Measurements from ENCODE around the gene IRF2BP2.

IRF2BP2 gene

DNA sequence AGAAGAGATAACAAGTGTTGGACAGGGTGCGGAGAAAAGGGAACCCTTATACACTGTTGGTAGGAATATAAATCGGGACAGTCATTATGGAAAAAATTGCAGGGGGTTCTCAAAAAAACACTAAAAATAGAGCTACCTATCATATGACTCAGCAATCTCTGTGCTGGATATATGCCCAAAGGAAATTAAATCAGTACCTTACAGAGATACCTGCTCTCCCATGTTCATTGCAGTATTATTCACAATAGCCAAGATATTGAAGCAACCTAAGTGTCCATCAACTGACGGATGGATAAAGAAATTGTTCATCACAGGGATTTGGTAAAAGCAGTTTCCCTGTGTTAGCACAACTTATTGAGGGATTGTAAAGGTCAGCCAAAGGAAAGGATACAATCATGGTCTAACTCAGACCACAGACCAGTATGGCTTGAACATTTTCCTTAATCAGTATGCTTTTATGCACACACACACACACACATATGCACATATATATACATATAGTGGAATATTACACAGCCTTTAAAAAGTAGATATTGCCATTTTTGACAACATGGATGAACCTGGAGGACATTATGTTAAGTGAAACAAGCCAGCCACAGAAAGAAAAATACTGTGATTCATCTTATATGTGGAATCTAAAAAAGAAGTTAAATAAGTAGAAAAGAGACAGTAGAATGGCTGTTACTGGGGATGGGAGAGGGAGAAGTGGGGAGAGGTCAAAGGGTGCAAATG lies 44.2 kb upstream of the IRF2BP2 start:
- H3K27ac ChIP-seq = no peak overlapping the region
- TF ChIP-seq, protein P1, sequence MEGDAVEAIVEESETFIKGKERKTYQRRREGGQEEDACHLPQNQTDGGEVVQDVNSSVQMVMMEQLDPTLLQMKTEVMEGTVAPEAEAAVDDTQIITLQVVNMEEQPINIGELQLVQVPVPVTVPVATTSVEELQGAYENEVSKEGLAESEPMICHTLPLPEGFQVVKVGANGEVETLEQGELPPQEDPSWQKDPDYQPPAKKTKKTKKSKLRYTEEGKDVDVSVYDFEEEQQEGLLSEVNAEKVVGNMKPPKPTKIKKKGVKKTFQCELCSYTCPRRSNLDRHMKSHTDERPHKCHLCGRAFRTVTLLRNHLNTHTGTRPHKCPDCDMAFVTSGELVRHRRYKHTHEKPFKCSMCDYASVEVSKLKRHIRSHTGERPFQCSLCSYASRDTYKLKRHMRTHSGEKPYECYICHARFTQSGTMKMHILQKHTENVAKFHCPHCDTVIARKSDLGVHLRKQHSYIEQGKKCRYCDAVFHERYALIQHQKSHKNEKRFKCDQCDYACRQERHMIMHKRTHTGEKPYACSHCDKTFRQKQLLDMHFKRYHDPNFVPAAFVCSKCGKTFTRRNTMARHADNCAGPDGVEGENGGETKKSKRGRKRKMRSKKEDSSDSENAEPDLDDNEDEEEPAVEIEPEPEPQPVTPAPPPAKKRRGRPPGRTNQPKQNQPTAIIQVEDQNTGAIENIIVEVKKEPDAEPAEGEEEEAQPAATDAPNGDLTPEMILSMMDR (IDR thresholded peaks at IDR 0.05) = no peak
- no peak for TF ChIP-seq ZFX (IDR thresholded peaks at IDR 0.05; ENCODE audit: borderline replicate concordance)

- H3K27ac ChIP-seq = no peak overlapping the region
- TF ChIP-seq ZFX (IDR thresholded peaks at IDR 0.05; ENCODE audit: borderline replicate concordance) = no peak
- TF ChIP-seq, protein P1 (IDR thresholded peaks at IDR 0.05) = no peak
These were observed 39.6 kb upstream of the IRF2BP2 start for GRCh38 chr1:234649432-234650081.

GRCh38 chr1:234647758-234648157 lies 37.8 kb upstream of the IRF2BP2 start:
- no peak overlapping the region for H3K27ac ChIP-seq
- TF ChIP-seq, protein P1 (IDR thresholded peaks at IDR 0.05) = no peak
- TF ChIP-seq ZFX (IDR thresholded peaks at IDR 0.05; ENCODE audit: borderline replicate concordance) = no peak

GRCh38 chr1:234647245-234647644 lies 37.3 kb upstream of the IRF2BP2 start:
- TF ChIP-seq ZFX (IDR thresholded peaks at IDR 0.05; ENCODE audit: borderline replicate concordance) = no peak
- TF ChIP-seq, protein P1 (IDR thresholded peaks at IDR 0.05) = no peak
- no peak overlapping the region for H3K27ac ChIP-seq

- TF ChIP-seq, protein P1 (IDR thresholded peaks at IDR 0.05) = no peak
- no peak for TF ChIP-seq ZFX (IDR thresholded peaks at IDR 0.05; ENCODE audit: borderline replicate concordance)
- H3K27ac ChIP-seq = no peak overlapping the region
These were observed 36.0 kb upstream of the IRF2BP2 start for GRCh38 chr1:234645964-234646363.

- TF ChIP-seq ZFX (IDR thresholded peaks at IDR 0.05; ENCODE audit: borderline replicate concordance) = no peak
- TF ChIP-seq, protein P1 (IDR thresholded peaks at IDR 0.05) = no peak
- no peak overlapping the region for H3K27ac ChIP-seq
These were observed 35.5 kb upstream of the IRF2BP2 start for GRCh38 chr1:234645474-234645953.

- TF ChIP-seq, protein P1 (IDR thresholded peaks at IDR 0.05) = no peak
- no peak for TF ChIP-seq ZFX (IDR thresholded peaks at IDR 0.05; ENCODE audit: borderline replicate concordance)
These were observed 35.0 kb upstream of the IRF2BP2 start for GRCh38 chr1:234644928-234645327.

More at GRCh38 chr1:234644928-234645327, 35.0 kb upstream of the IRF2BP2 start:
- H3K27ac ChIP-seq = no peak overlapping the region
